ENCODE results near the gene ARSD. TPM values are rescaled to one million over a fixed set of nuclear protein-coding genes. Genes with fewer than 3 reads are reported as not detected.
"Not testable (repeated sequence)": the region's sequence is repeated elsewhere in the genome, so short reads cannot be mapped to it uniquely, and the experiment has no call there.

Gene ARSD
- total RNA-seq, 2 donors from 2014 or later, result 13.2 to 25.3 TPM

DNA sequence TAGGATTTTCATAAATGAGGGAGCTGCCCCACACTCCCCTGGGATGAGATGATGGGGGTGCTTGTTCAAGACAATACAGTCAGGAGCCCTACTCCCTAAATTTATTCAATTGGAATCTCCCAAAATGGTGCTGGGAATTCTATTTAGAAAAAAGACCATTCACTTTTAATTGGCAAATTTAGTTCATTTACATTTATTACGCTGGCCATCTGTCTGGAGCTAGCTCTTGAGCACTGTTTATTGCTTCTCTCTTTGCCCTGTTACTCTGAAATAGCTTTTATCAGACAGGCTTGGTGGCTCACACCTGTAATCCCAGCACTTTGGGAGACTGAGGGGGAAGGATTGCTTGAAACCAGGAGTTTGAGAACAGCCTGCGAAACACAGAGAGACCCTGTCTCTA, 2.0 kb upstream of the ARSD start:
- DNase-seq (ENCODE audit: low spot score), result no peak
- H3K9me3 ChIP-seq, result no peaks in the 10 kb centered on the region
- ATAC-seq (ENCODE audit: insufficient number of reproducible peaks, low FRiP score, low read depth), result no peak
- H3K4me3 ChIP-seq, result no peak overlapping the region
- H3K27ac ChIP-seq, result no peak overlapping the region
- TF ChIP-seq, protein P1, sequence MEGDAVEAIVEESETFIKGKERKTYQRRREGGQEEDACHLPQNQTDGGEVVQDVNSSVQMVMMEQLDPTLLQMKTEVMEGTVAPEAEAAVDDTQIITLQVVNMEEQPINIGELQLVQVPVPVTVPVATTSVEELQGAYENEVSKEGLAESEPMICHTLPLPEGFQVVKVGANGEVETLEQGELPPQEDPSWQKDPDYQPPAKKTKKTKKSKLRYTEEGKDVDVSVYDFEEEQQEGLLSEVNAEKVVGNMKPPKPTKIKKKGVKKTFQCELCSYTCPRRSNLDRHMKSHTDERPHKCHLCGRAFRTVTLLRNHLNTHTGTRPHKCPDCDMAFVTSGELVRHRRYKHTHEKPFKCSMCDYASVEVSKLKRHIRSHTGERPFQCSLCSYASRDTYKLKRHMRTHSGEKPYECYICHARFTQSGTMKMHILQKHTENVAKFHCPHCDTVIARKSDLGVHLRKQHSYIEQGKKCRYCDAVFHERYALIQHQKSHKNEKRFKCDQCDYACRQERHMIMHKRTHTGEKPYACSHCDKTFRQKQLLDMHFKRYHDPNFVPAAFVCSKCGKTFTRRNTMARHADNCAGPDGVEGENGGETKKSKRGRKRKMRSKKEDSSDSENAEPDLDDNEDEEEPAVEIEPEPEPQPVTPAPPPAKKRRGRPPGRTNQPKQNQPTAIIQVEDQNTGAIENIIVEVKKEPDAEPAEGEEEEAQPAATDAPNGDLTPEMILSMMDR (IDR thresholded peaks at IDR 0.05), result no peak
- no peaks in the 10 kb centered on the region for H3K4me1 ChIP-seq (ENCODE audit: control insufficient read depth in 1 of 2, low read depth in 2 of 2)
- no peaks in the 10 kb centered on the region for H3K36me3 ChIP-seq
- no peaks in the 10 kb centered on the region for H3K27me3 ChIP-seq (replicated peaks; ENCODE audit: insufficient read depth)

DNA sequence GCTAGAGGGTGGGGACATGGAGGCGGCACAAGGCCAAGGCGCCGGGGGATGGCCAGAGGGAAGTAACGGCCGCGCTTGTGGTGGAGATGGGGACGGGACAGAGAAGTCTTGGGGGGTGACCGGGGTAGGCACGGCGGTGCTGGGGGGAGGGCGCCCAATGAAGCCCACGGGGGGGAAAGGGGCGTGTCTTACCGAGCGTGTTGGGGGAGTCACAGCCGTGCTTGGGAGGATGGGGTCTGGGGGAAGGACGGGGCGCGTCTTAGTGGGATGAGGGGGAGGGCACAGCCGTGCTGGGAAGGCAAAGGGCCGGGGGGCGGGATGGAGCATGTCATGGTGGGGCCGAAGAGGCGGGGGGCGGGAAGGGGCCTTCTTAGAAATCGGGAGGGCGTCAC, 952 bp downstream of the ARSD start:
- Histone ChIP-seq H3K27ac (peak overlapping the region; percentile 83 to 96), H3K4me3 (peak overlapping the region; percentile 86), H3K4me1 (ENCODE audit: control insufficient read depth in 1 of 2, low read depth in 2 of 2) (no peaks in the 10 kb centered on the region), H3K9me3 (no peaks in the 10 kb centered on the region), H3K36me3 (no peaks in the 10 kb centered on the region), H3K27me3 (replicated peaks; ENCODE audit: insufficient read depth) (no peaks in the 10 kb centered on the region)
- TF ChIP-seq, protein P1 (IDR thresholded peaks at IDR 0.05), result no peak
- ATAC-seq (ENCODE audit: insufficient number of reproducible peaks, low FRiP score, low read depth), result no peak
- DNase-seq (ENCODE audit: low spot score), result peak; percentile 2

DNA sequence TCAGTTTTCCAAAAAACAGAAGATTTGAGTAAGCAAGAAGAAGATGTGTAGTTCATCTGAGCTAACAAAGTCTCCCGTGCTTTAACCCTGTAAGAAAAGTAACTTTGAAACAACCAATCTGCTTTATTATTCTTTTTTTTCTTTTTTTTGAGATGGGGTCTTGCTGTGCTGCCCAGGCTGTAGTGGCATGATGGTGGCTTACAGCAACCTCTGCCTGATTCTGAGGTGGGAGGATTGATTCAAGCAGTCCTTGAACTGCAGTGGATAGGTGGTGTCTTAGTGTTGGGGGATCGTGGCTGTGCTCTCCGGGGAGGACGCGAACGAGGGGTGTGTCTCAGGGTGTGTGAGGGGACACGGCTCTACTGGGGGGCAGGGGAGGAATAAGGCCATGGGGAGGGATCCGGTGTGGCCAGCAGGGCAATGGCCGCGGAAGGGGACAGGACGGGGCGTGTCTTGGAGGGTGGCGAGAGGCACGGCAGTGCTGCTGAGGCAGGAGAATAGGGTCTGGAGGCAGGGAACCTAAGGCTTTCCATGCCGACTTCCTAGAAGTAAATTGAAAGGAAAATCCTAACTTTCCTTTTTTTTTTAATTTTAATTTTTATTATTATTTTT, 2.4 kb downstream of the ARSD start:
- ATAC-seq (ENCODE audit: insufficient number of reproducible peaks, low FRiP score, low read depth), result no peak
- H3K4me1 ChIP-seq (ENCODE audit: control insufficient read depth in 1 of 2, low read depth in 2 of 2), result no peaks in the 10 kb centered on the region
- no peak for DNase-seq (ENCODE audit: low spot score)

DNA sequence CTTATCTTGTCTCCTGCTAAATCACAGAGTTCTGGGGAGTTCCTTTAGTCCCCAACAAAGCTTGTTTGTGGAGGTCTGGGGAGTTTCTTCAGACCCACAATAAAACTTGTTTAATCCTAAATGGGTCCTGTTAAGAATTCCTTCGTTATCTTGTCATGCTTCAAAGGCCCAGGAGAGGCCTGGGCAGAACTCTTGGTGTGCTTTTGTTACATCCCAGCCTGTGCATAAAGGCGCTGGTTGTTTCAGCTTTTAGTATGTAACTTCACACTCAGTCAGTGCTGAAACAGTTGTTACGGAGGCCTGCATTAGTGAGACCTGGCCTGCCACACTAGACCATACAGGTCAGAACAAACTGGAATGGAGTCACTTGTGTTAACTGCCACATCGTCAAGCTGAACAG, 2.9 kb downstream of the ARSD start:
- not testable (repeated sequence) for H3K36me3 ChIP-seq; H3K27me3 ChIP-seq (replicated peaks; ENCODE audit: insufficient read depth); H3K9me3 ChIP-seq; H3K4me1 ChIP-seq (ENCODE audit: control insufficient read depth in 1 of 2, low read depth in 2 of 2); ATAC-seq (ENCODE audit: insufficient number of reproducible peaks, low FRiP score, low read depth); DNase-seq (ENCODE audit: low spot score); H3K27ac ChIP-seq; H3K4me3 ChIP-seq

More for the DNA sequence above, 2.4 kb downstream of the ARSD start:
- H3K9me3 ChIP-seq, result no peaks in the 10 kb centered on the region
- H3K27me3 ChIP-seq (replicated peaks; ENCODE audit: insufficient read depth), result no peaks in the 10 kb centered on the region
- no peak overlapping the region for H3K27ac ChIP-seq
- no peak overlapping the region for H3K4me3 ChIP-seq
- no peaks in the 10 kb centered on the region for H3K36me3 ChIP-seq
- TF ChIP-seq, protein P1 (IDR thresholded peaks at IDR 0.05), result no peak

DNA sequence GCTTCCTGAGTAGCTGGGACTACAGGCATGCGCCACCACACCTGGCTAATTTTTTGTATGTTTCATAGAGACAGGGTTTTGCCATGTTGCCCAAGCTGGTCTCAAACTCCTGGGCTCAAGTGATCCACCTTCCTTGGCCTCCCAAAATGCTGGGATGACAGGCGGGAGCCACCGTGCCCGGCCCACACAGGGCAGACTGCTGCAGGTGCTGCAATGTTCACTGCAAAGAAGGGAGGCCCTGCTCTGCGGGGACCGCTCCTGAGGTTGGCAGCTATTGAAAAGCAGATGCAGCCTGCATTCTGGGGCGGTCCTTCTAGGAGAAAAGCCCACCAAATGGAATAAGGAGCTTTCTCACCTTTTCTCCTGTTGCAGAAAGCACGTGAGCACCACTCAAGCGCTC, 5.0 kb downstream of the ARSD start:
- TF ChIP-seq, protein P1 (IDR thresholded peaks at IDR 0.05), result no peak
- Histone ChIP-seq H3K27ac (no peak overlapping the region), H3K4me3 (no peak overlapping the region), H3K4me1 (ENCODE audit: control insufficient read depth in 1 of 2, low read depth in 2 of 2) (no peaks in the 10 kb centered on the region), H3K36me3 (no peaks in the 10 kb centered on the region), H3K27me3 (replicated peaks; ENCODE audit: insufficient read depth) (no peaks in the 10 kb centered on the region), H3K9me3 (no peaks in the 10 kb centered on the region)
- ATAC-seq (ENCODE audit: insufficient number of reproducible peaks, low FRiP score, low read depth), result no peak
- no peak for DNase-seq (ENCODE audit: low spot score)

DNA sequence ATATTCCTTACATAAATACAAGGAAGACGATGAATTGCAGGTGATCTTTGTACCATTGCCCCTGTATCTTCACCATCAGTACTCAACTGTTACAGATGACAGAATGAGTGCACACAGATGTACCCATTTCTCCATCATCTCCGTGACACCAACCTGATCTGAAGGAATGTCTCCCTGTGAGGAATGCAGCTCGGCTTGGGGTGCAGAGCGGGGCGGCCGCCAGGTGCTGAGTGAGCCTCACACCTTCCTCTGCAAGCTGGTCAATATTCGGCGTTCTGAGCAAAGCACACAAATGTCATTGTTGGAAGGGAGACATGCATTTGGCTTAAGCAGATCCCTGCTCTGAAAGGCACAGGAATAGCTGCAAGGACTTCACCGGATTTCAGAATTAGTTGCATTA, 7.4 kb downstream of the ARSD start:
- no peak overlapping the region for H3K27ac ChIP-seq
- H3K4me3 ChIP-seq, result no peak overlapping the region
- TF ChIP-seq, protein P1 (IDR thresholded peaks at IDR 0.05), result no peak
- H3K4me1 ChIP-seq (ENCODE audit: control insufficient read depth in 1 of 2, low read depth in 2 of 2), result no peaks in the 10 kb centered on the region
- no peak for DNase-seq (ENCODE audit: low spot score)
- H3K36me3 ChIP-seq, result no peaks in the 10 kb centered on the region
- H3K9me3 ChIP-seq, result no peaks in the 10 kb centered on the region
- H3K27me3 ChIP-seq (replicated peaks; ENCODE audit: insufficient read depth), result no peaks in the 10 kb centered on the region
- ATAC-seq (ENCODE audit: insufficient number of reproducible peaks, low FRiP score, low read depth), result no peak
